Hepatocyte (in vitro differentiated cells): Measurements from ENCODE around the gene TCP11L2. TPM values are rescaled to one million over a fixed set of nuclear protein-coding genes. Genes with fewer than 3 reads are reported as not detected.

Source experiments
- DNase-seq: peaks from one replicate; pipeline ENCODE4 v3.0.0-alpha.2; 2016; ENCODE audit warnings: low spot score
- H2AFZ ChIP-seq: fragments of 200-600 bp; sonication (generic); 2 replicates; pipeline ENCODE4 v1.6.0; 2016; ENCODE audit warnings: antibody characterized with exemption, mild to moderate bottlenecking
- H3K27ac ChIP-seq: fragments of 200-600 bp; sonication (generic); 2 replicates; pipeline ENCODE4 v1.5.1; 2016; ENCODE audit warnings: mild to moderate bottlenecking
- H3K27me3 ChIP-seq: fragments of 200-600 bp; sonication (generic); 2 replicates; pipeline ENCODE4 v1.6.1; 2016
- H3K36me3 ChIP-seq: fragments of 200-600 bp; sonication (generic); replicated peaks from 2 replicates; pipeline ENCODE4 v1.5.1; 2016; ENCODE audit warnings: low read depth; ENCODE audit not compliant: insufficient read depth
- H3K4me1 ChIP-seq: fragments of 200-600 bp; sonication (generic); 2 replicates; pipeline ENCODE4 v1.5.1; 2016; ENCODE audit warnings: mild to moderate bottlenecking, moderate library complexity; ENCODE audit not compliant: insufficient read depth
- H3K4me2 ChIP-seq: fragments of 200-600 bp; sonication (generic); 2 replicates; pipeline ENCODE4 v1.6.0; 2016
- H3K4me3 ChIP-seq: fragments of 200-600 bp; sonication (generic); 2 replicates; pipeline ENCODE4 v1.5.1; 2016; ENCODE audit warnings: mild to moderate bottlenecking
- H3K79me2 ChIP-seq: fragments of 200-600 bp; sonication (generic); 2 replicates; pipeline ENCODE4 v1.6.0; 2017; ENCODE audit warnings: mild to moderate bottlenecking
- H3K9me2 ChIP-seq: fragments of 200-600 bp; sonication (generic); replicated peaks from 2 replicates; pipeline ENCODE4 v1.6.0; 2017; ENCODE audit warnings: mild to moderate bottlenecking; ENCODE audit not compliant: insufficient read depth
- H3K9me3 ChIP-seq: fragments of 200-600 bp; sonication (generic); 2 replicates; pipeline ENCODE4 v1.5.1; 2016; ENCODE audit warnings: low read depth, mild to moderate bottlenecking
- H4K20me1 ChIP-seq: fragments of 200-600 bp; sonication (generic); 2 replicates; pipeline ENCODE4 v1.6.0; 2016; ENCODE audit warnings: mild to moderate bottlenecking; ENCODE audit not compliant: insufficient read depth, poor library complexity, severe bottlenecking
- EZH2 ChIP-seq: fragments of 200-600 bp; sonication (generic); IDR thresholded peaks from 2 replicates; pipeline ENCODE4 v1.6.1; 2016; ENCODE audit warnings: antibody characterized with exemption, mild to moderate bottlenecking, borderline replicate concordance
- EZH2phosphoT487 ChIP-seq: fragments of 200-600 bp; sonication (generic); IDR thresholded peaks from one replicate; pipeline ENCODE4 v1.6.1; 2018; ENCODE audit warnings: antibody characterized with exemption, mild to moderate bottlenecking, low read depth, moderate library complexity; ENCODE audit not compliant: unreplicated experiment, severe bottlenecking
- WGBS: methylation state at CpG from one replicate; pipeline ENCODE4 v1.1.6; 2016; ENCODE audit warnings: low lambda C conversion rate; ENCODE audit errors: missing lambda C conversion rate; 5-methylcytosine and 5-hydroxymethylcytosine counted together
- polyA plus RNA-seq: library from polyadenylated mRNA; unstranded; fragments of >200 nt; fragmentation: Nextera tagmentation; extraction: Ambion mirVana; gene quantifications from 2 replicates; pipeline ENCODE4 v1.2.1, GENCODE V29; 2016
- total RNA-seq: library from RNA; depleted of rRNA; stranded (reverse); fragments of >200 nt; gene quantifications from 2 replicates; pipeline ENCODE4 v1.2.3, GENCODE V29; 2014
- TF ChIP-seq, protein P1 (sequence below): fragments of 200-600 bp; sonication (generic); IDR thresholded peaks from 2 replicates; pipeline ENCODE4 v1.5.1; 2016; ENCODE audit warnings: antibody characterized with exemption, mild to moderate bottlenecking; ENCODE audit not compliant: poor library complexity

The TCP11L2 gene
- total and polyA plus RNA-seq, 2 experiments from 2014 or later = 9.6 to 38.4 TPM

DNA sequence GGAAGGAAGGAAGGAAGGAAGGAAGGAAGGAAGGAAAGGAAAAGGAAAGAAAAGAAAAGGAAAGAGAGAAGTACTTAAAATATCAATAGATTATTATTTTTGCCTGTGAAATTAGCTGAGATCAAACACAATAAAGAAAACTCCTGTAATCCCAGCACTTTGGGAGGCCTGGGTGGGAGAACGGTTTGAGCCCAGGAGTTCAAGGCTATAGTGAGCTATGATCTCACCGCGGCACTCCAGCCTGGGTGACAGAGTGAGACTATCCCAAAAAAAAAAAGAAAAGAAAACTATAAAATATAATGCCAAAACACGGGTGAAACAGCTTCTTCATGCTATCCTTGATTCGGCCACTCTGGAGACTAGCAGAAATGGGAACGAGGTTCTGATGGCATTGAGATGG is 28.5 kb upstream of the TCP11L2 start:
- peaks cover 37% of the 10 kb centered on the region for H3K4me1 ChIP-seq
- TF ChIP-seq, protein P1, sequence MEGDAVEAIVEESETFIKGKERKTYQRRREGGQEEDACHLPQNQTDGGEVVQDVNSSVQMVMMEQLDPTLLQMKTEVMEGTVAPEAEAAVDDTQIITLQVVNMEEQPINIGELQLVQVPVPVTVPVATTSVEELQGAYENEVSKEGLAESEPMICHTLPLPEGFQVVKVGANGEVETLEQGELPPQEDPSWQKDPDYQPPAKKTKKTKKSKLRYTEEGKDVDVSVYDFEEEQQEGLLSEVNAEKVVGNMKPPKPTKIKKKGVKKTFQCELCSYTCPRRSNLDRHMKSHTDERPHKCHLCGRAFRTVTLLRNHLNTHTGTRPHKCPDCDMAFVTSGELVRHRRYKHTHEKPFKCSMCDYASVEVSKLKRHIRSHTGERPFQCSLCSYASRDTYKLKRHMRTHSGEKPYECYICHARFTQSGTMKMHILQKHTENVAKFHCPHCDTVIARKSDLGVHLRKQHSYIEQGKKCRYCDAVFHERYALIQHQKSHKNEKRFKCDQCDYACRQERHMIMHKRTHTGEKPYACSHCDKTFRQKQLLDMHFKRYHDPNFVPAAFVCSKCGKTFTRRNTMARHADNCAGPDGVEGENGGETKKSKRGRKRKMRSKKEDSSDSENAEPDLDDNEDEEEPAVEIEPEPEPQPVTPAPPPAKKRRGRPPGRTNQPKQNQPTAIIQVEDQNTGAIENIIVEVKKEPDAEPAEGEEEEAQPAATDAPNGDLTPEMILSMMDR = no peak
- TF ChIP-seq EZH2phosphoT487 (no peak), EZH2 (no peak)
- H3K27ac ChIP-seq = peak overlapping the region; percentile 85
- H3K79me2 ChIP-seq = no peaks in the 10 kb centered on the region
- no peaks in the 10 kb centered on the region for H3K9me3 ChIP-seq
- 86% methylated on average over 6 of the region's 6 CpGs for WGBS
- no peaks in the 10 kb centered on the region for H4K20me1 ChIP-seq
- H3K27me3 ChIP-seq = no peaks in the 10 kb centered on the region
- DNase-seq = no peak
- H3K4me2 ChIP-seq = no peak overlapping the region
- H3K36me3 ChIP-seq = no peaks in the 10 kb centered on the region
- no peak overlapping the region for H3K4me3 ChIP-seq
- H3K9me2 ChIP-seq = no peaks in the 10 kb centered on the region
- H2AFZ ChIP-seq = no peak overlapping the region

DNA sequence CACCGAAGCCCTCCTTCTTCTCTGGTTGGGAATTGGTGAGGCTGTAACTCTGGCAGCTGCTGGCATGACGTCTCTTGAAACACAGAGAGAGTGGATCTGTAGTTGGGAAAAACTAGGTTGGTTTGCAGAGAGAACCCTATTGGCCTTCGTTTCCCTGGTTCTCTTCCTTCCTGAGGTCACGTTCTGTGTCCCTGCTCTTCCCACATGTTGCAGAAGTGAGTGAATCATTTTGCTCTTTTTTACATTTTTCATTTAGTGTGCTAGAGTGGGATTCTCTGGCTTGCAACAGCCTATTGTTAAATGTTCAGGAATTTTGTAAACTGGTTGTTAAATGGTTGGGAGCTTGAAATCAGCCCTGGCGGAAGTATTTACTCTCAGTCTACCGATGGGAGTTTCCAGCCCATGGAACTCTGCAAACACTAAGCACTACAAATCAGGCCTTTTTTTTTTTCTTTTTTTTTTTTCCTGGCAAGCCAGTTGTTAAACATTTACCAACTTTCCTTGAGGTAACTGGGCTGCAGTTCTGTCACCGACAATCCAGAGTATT is 27.9 kb upstream of the TCP11L2 start:
- no peak overlapping the region for H3K4me3 ChIP-seq
- WGBS = 62% methylated on average over 7 of the region's 7 CpGs
- no peak overlapping the region for H2AFZ ChIP-seq
- H3K9me3 ChIP-seq = no peaks in the 10 kb centered on the region
- H3K4me1 ChIP-seq = peaks cover 37% of the 10 kb centered on the region
- H3K4me2 ChIP-seq = peak overlapping the region; percentile 51
- no peak for TF ChIP-seq EZH2
- no peak for TF ChIP-seq EZH2phosphoT487
- TF ChIP-seq, protein P1 = no peak
- DNase-seq = peak; percentile 67
- H4K20me1 ChIP-seq = no peaks in the 10 kb centered on the region
- H3K79me2 ChIP-seq = no peaks in the 10 kb centered on the region
- H3K27ac ChIP-seq = peak overlapping the region; percentile 85
- no peaks in the 10 kb centered on the region for H3K36me3 ChIP-seq
- no peaks in the 10 kb centered on the region for H3K9me2 ChIP-seq
- no peaks in the 10 kb centered on the region for H3K27me3 ChIP-seq

DNA sequence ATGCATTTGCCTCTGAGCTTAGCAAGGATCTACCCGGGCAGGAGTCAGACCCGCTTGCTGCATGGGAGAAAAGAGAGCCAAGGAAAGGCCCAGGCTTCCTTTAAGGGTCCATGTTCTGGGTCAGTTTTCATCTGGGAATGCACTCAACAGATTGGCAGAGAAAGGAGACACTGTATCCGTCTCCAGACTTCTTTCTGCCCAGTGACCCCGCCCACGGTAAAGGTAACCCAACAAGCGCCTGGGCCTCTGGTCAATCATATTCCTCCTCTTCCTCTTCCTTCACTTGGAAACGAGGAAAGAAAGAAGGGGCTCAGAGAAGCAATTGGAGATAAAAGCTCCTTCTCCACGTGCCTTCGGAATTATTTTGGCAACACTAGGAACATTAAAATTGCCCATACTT is 27.1 kb upstream of the TCP11L2 start:
- Histone ChIP-seq H4K20me1 (no peaks in the 10 kb centered on the region), H3K36me3 (no peaks in the 10 kb centered on the region), H3K79me2 (no peaks in the 10 kb centered on the region), H3K27ac (peak overlapping the region; percentile 85), H3K9me2 (no peaks in the 10 kb centered on the region), H3K9me3 (no peaks in the 10 kb centered on the region), H3K4me2 (no peak overlapping the region), H3K4me1 (peaks cover 40% of the 10 kb centered on the region), H2AFZ (no peak overlapping the region), H3K27me3 (no peaks in the 10 kb centered on the region), H3K4me3 (no peak overlapping the region)
- DNase-seq = no peak
- TF ChIP-seq, protein P1 = no peak
- no peak for TF ChIP-seq EZH2phosphoT487
- WGBS = 76% methylated on average over 9 of the region's 9 CpGs
